Measurements from ENCODE around the gene HDAC4. TPM values are rescaled to one million over a fixed set of nuclear protein-coding genes. Genes with fewer than 3 reads are reported as not detected.
A peak's percentile ranks its signal among the peaks of the same experiment; 100 is the strongest.

The HDAC4 gene
- total RNA-seq, 1 donor from 2014 or later = 6.8 TPM

- no peak for DNase-seq (ENCODE audit: low read depth, low spot score)
These were observed 288.6 kb downstream of the HDAC4 start for GRCh38 chr2:239112127-239112774.

- DNase-seq (ENCODE audit: low read depth, low spot score) = no peak
These were observed 289.3 kb downstream of the HDAC4 start for GRCh38 chr2:239111401-239112100.

- DNase-seq (ENCODE audit: low read depth, low spot score) = no peak
These were observed 290.2 kb downstream of the HDAC4 start for GRCh38 chr2:239110595-239111048.

GRCh38 chr2:239109928-239110545 is 290.8 kb downstream of the HDAC4 start:
- no peak for DNase-seq (ENCODE audit: low read depth, low spot score)

GRCh38 chr2:239109041-239109927 is 291.5 kb downstream of the HDAC4 start:
- DNase-seq (ENCODE audit: low read depth, low spot score) = peak; percentile 70

GRCh38 chr2:239108459-239108858 is 292.4 kb downstream of the HDAC4 start:
- DNase-seq (ENCODE audit: low read depth, low spot score) = no peak

- no peak for DNase-seq (ENCODE audit: low read depth, low spot score)
These were observed 292.9 kb downstream of the HDAC4 start for GRCh38 chr2:239107936-239108335.

- DNase-seq (ENCODE audit: low read depth, low spot score) = no peak
These were observed 293.9 kb downstream of the HDAC4 start for GRCh38 chr2:239106966-239107365.

- DNase-seq (ENCODE audit: low read depth, low spot score) = peak; percentile 22
These were observed 294.4 kb downstream of the HDAC4 start for GRCh38 chr2:239106314-239106908.

- DNase-seq (ENCODE audit: low read depth, low spot score) = no peak
These were observed 295.6 kb downstream of the HDAC4 start for GRCh38 chr2:239105234-239105633.

GRCh38 chr2:239104800-239105199 is 296.0 kb downstream of the HDAC4 start:
- DNase-seq (ENCODE audit: low read depth, low spot score) = no peak

- DNase-seq (ENCODE audit: low read depth, low spot score) = no peak
These were observed 297.4 kb downstream of the HDAC4 start for GRCh38 chr2:239103125-239104098.

- DNase-seq (ENCODE audit: low read depth, low spot score) = no peak
These were observed 298.6 kb downstream of the HDAC4 start for GRCh38 chr2:239102266-239102665.

GRCh38 chr2:239101807-239102206 is 299.0 kb downstream of the HDAC4 start:
- no peak for DNase-seq (ENCODE audit: low read depth, low spot score)

GRCh38 chr2:239101071-239101470 is 299.7 kb downstream of the HDAC4 start:
- no peak for DNase-seq (ENCODE audit: low read depth, low spot score)

GRCh38 chr2:239099474-239099873 is 301.3 kb downstream of the HDAC4 start:
- no peak for DNase-seq (ENCODE audit: low read depth, low spot score)

- DNase-seq (ENCODE audit: low read depth, low spot score) = no peak
These were observed 302.4 kb downstream of the HDAC4 start for GRCh38 chr2:239098288-239098970.

- no peak for DNase-seq (ENCODE audit: low read depth, low spot score)
These were observed 303.5 kb downstream of the HDAC4 start for GRCh38 chr2:239097428-239097696.

- no peak for DNase-seq (ENCODE audit: low read depth, low spot score)
These were observed 304.0 kb downstream of the HDAC4 start for GRCh38 chr2:239096676-239097427.
